Liver (tissue), 9 donors: ENCODE data around the gene BRD3. TPM values are rescaled to one million over a fixed set of nuclear protein-coding genes. Genes with fewer than 3 reads are reported as not detected.
"Not testable (repeated sequence)": the region's sequence is repeated elsewhere in the genome, so short reads cannot be mapped to it uniquely, and the experiment has no call there.

Experiments used
- DNase-seq: peaks from one replicate; pipeline ENCODE4 v3.0.0-alpha.2; 2017; ENCODE audit warnings: low spot score
- H3K27ac ChIP-seq, 2 donors: one replicate each; pipeline ENCODE4 v1.7.0; 2013; ENCODE audit warnings: inconsistent platforms in 2 of 2, low read length in 2 of 2, control low read depth in 1 of 2, low read depth in 1 of 2, mild to moderate bottlenecking in 1 of 2
- H3K27me3 ChIP-seq, 4 donors: one replicate each; pipeline versions ENCODE4 v1.6.1 to v1.7.0; 2013; ENCODE audit warnings: low read length in 3 of 4, inconsistent platforms in 1 of 4, mild to moderate bottlenecking in 1 of 4, moderate library complexity in 1 of 4; ENCODE audit not compliant: control insufficient read depth in 4 of 4, insufficient read depth in 4 of 4
- H3K36me3 ChIP-seq, 4 donors: one replicate each; pipeline versions ENCODE4 v1.6.1 to v1.7.0; 2013; ENCODE audit warnings: low read length in 3 of 4, mild to moderate bottlenecking in 3 of 4, low read depth in 1 of 4, moderate library complexity in 1 of 4; ENCODE audit not compliant: control insufficient read depth in 4 of 4, insufficient read depth in 3 of 4
- H3K4me1 ChIP-seq, 4 donors: one replicate each; pipeline versions ENCODE4 v1.6.1 to v1.7.0; 2013; ENCODE audit warnings: low read length in 3 of 4, mild to moderate bottlenecking in 3 of 4, moderate library complexity in 1 of 4; ENCODE audit not compliant: control insufficient read depth in 4 of 4, insufficient read depth in 4 of 4
- H3K4me3 ChIP-seq, 3 donors: one replicate each; pipeline versions ENCODE4 v1.6.1 to v1.7.0; 2013; ENCODE audit warnings: low read length in 3 of 3, control low read depth in 1 of 3, low read depth in 1 of 3, mild to moderate bottlenecking in 1 of 3
- H3K9ac ChIP-seq, 2 donors: one replicate each; pipeline ENCODE4 v1.7.0; 2013; ENCODE audit warnings: low read length in 2 of 2, mild to moderate bottlenecking in 2 of 2, moderate library complexity in 2 of 2, control low read depth in 1 of 2, low read depth in 1 of 2
- H3K9me3 ChIP-seq, 4 donors: one replicate each; pipeline versions ENCODE4 v1.6.1 to v1.7.0; 2013; ENCODE audit warnings: low read length in 3 of 4; ENCODE audit not compliant: control insufficient read depth in 4 of 4
- CTCF ChIP-seq: fragments of 150-350 bp; IDR thresholded peaks from 2 replicates; pipeline ENCODE4 v1.5.1; 2017; ENCODE audit warnings: improper control_type of control experiment, low read depth, low read length; ENCODE audit not compliant: missing input control
- EGR1 ChIP-seq, 2 donors: IDR thresholded peaks; 2 replicates each; pipeline ENCODE4 v1.6.1; 2016 to 2018; ENCODE audit warnings: antibody characterized with exemption in 2 of 2, low read depth in 2 of 2
- FOXA1 ChIP-seq: IDR thresholded peaks from 2 replicates; pipeline ENCODE4 v1.6.1; 2016; ENCODE audit warnings: antibody characterized with exemption
- FOXA2 ChIP-seq: IDR thresholded peaks from 2 replicates; pipeline ENCODE4 v1.6.1; 2016; ENCODE audit warnings: antibody characterized with exemption
- HNF4A ChIP-seq, 2 donors: conservative IDR thresholded peaks; 2 replicates each; pipeline ENCODE4 v1.6.1; 2016; ENCODE audit warnings: antibody characterized with exemption in 2 of 2, mild to moderate bottlenecking in 2 of 2
- HNF4G ChIP-seq: IDR thresholded peaks from 2 replicates; pipeline ENCODE4 v1.6.1; 2016; ENCODE audit warnings: antibody characterized with exemption
- JUND ChIP-seq, 2 donors: IDR thresholded peaks; 2 replicates each; pipeline ENCODE4 v1.6.1; 2016; ENCODE audit warnings: antibody characterized with exemption in 2 of 2
- MAX ChIP-seq: IDR thresholded peaks from 2 replicates; pipeline ENCODE4 v1.6.1; 2016; ENCODE audit warnings: antibody characterized with exemption
- NR2F2 ChIP-seq: IDR thresholded peaks from 2 replicates; pipeline ENCODE4 v1.6.1; 2016; ENCODE audit warnings: antibody characterized with exemption
- REST ChIP-seq: IDR thresholded peaks from 2 replicates; pipeline ENCODE4 v1.6.1; 2016; ENCODE audit warnings: antibody characterized with exemption, mild to moderate bottlenecking
- RXRA ChIP-seq, 2 donors: IDR thresholded peaks; 2 replicates each; pipeline ENCODE4 v1.6.1; 2017 to 2018; ENCODE audit warnings: antibody characterized with exemption in 2 of 2, mild to moderate bottlenecking in 1 of 2
- TAF1 ChIP-seq: conservative IDR thresholded peaks from 2 replicates; pipeline ENCODE4 v1.6.1; 2016; ENCODE audit warnings: antibody characterized with exemption, mild to moderate bottlenecking
- ZBTB33 ChIP-seq: IDR thresholded peaks from 2 replicates; pipeline ENCODE4 v1.6.1; 2016; ENCODE audit warnings: antibody characterized with exemption
- WGBS: extraction: QIAGEN DNeasy Blood & Tissue Kit; methylation state at CpG from one replicate; pipeline ENCODE4 v1.1.7; 2013; 5-methylcytosine and 5-hydroxymethylcytosine counted together
- polyA plus RNA-seq, 2 donors: library from polyadenylated mRNA; stranded (reverse) in 1 of 2; unstranded in 1 of 2; fragments of 200-250 nt in 1 of 2; fragments of >200 nt in 1 of 2; fragmentation: Nextera tagmentation in 1 of 2; extraction: Ambion mirVana in 1 of 2; gene quantifications; one replicate each; pipeline versions ENCODE4 v1.2.1 to v1.2.3, GENCODE V29; 2013 to 2015
- total RNA-seq, 2 donors: library from RNA; depleted of rRNA; stranded (reverse); fragments of >200 nt; gene quantifications; one replicate each; pipeline ENCODE4 v1.2.3, GENCODE V29; 2014
- donor health status: healthy.
- donor health status: healthy.
- donor health status: healthy.
- donor health status: healthy.
- donor health status: healthy.

Gene BRD3
- total and polyA plus RNA-seq, 4 donors = 7.2 to 17.7 (median 12.7) TPM

- Histone ChIP-seq H3K9me3 (peaks cover 0 to 3% (median 0%) of the 10 kb centered on the region in 4 donors), H3K36me3 (no peaks in the 10 kb centered on the region), H3K4me3 (no peak overlapping the region), H3K4me1 (no peaks in the 10 kb centered on the region), H3K9ac (no peak overlapping the region), H3K27ac (no peak overlapping the region), H3K27me3 (no peaks in the 10 kb centered on the region)
- DNase-seq = no peak
- WGBS = 63% methylated on average over 11 of the region's 11 CpGs
- TF ChIP-seq HNF4A (conservative IDR thresholded peaks at IDR 0.05) (no peak), FOXA1 (no peak), TAF1 (no peak), JUND (IDR thresholded peaks at IDR 0.05) (no peak), HNF4G (no peak), MAX (no peak), REST (no peak), RXRA (IDR thresholded peaks at IDR 0.05) (no peak), ZBTB33 (no peak), NR2F2 (no peak), FOXA2 (no peak), EGR1 (IDR thresholded peaks at IDR 0.05; ENCODE audit: low read depth in 2 of 2) (no peak), CTCF (no peak)
Observed at GRCh38 chr9:134101623-134102149, 33.9 kb upstream of the BRD3 start.

- H3K9ac ChIP-seq, DNase-seq, H3K27me3 ChIP-seq, H3K27ac ChIP-seq, H3K4me3 ChIP-seq, H3K36me3 ChIP-seq, H3K9me3 ChIP-seq, H3K4me1 ChIP-seq: not testable (repeated sequence)
- WGBS = 74% methylated on average over 6 of the region's 6 CpGs
Observed at GRCh38 chr9:134101133-134101532, 33.3 kb upstream of the BRD3 start.
